Epithelial cell of proximal tubule (primary cell): ENCODE measurements around the gene TTLL7. TPM values are rescaled to one million over a fixed set of nuclear protein-coding genes. Genes with fewer than 3 reads are reported as not detected.

Source experiments
- DNase-seq: peaks from one replicate; pipeline ENCODE4 v3.0.0-alpha.2; 2011; ENCODE audit warnings: low read depth
- H3K4me3 ChIP-seq: 2 replicates; pipeline ENCODE4 v1.5.1; 2011; ENCODE audit warnings: low read depth, mild to moderate bottlenecking, low read length
- CTCF ChIP-seq: conservative IDR thresholded peaks from 2 replicates; pipeline ENCODE4 v1.5.1; 2012; ENCODE audit warnings: low read depth, mild to moderate bottlenecking, low read length
- total RNA-seq: library from RNA; depleted of rRNA; stranded (reverse); fragments of >200 nt; gene quantifications from 2 replicates; pipeline ENCODE4 v1.2.3, GENCODE V29; 2015

The TTLL7 gene
- total RNA-seq, 1 donor from 2014 or later = 5.3 TPM

- DNase-seq = no peak
- TF ChIP-seq CTCF = no peak
- no peak overlapping the region for H3K4me3 ChIP-seq
Observed at GRCh38 chr1:83976920-83977319, 22.0 kb downstream of the TTLL7 start.

GRCh38 chr1:83970802-83971201 is 28.1 kb downstream of the TTLL7 start:
- H3K4me3 ChIP-seq = no peak overlapping the region
- TF ChIP-seq CTCF = no peak
- no peak for DNase-seq

- TF ChIP-seq CTCF = no peak
- no peak for DNase-seq
- no peak overlapping the region for H3K4me3 ChIP-seq
Observed at GRCh38 chr1:83970114-83970513, 28.8 kb downstream of the TTLL7 start.

GRCh38 chr1:83967336-83967735 is 31.6 kb downstream of the TTLL7 start:
- no peak overlapping the region for H3K4me3 ChIP-seq
- TF ChIP-seq CTCF = no peak
- no peak for DNase-seq

- DNase-seq = no peak
- TF ChIP-seq CTCF = no peak
- H3K4me3 ChIP-seq = no peak overlapping the region
Observed at GRCh38 chr1:83964153-83964552, 34.8 kb downstream of the TTLL7 start.

- H3K4me3 ChIP-seq = no peak overlapping the region
- DNase-seq = no peak
- no peak for TF ChIP-seq CTCF
Observed at GRCh38 chr1:83961571-83962295, 37.2 kb downstream of the TTLL7 start.

GRCh38 chr1:83960669-83961277 is 38.2 kb downstream of the TTLL7 start:
- no peak for TF ChIP-seq CTCF
- no peak for DNase-seq
- no peak overlapping the region for H3K4me3 ChIP-seq
